ENCODE measurements around the gene MAMLD1.
A peak's percentile ranks its signal among the peaks of the same experiment; 100 is the strongest.

MAMLD1 gene

GRCh38 chrX:150460781-150461180 is 97.7 kb downstream of the MAMLD1 start:
- DNase-seq: no peak

- no peak for DNase-seq
These were observed 100.4 kb downstream of the MAMLD1 start for GRCh38 chrX:150463566-150463965.

GRCh38 chrX:150464001-150464400 is 100.9 kb downstream of the MAMLD1 start:
- no peak for DNase-seq

- DNase-seq: no peak
These were observed 102.2 kb downstream of the MAMLD1 start for GRCh38 chrX:150465326-150465725.

- DNase-seq: no peak
These were observed 103.0 kb downstream of the MAMLD1 start for GRCh38 chrX:150465881-150466775.

- DNase-seq: no peak
These were observed 109.2 kb downstream of the MAMLD1 start for GRCh38 chrX:150472306-150472705.

GRCh38 chrX:150473371-150473770 is 110.3 kb downstream of the MAMLD1 start:
- no peak for DNase-seq

- DNase-seq: no peak
These were observed 112.3 kb downstream of the MAMLD1 start for GRCh38 chrX:150475461-150475860.

- DNase-seq: no peak
These were observed 113.1 kb downstream of the MAMLD1 start for GRCh38 chrX:150476164-150476699.

- DNase-seq: no peak
These were observed 114.3 kb downstream of the MAMLD1 start for GRCh38 chrX:150477371-150477770.

GRCh38 chrX:150478496-150479492 is 115.7 kb downstream of the MAMLD1 start:
- peak in 1 of 2 donors; percentile 53 for DNase-seq

- peak in 1 of 2 donors; percentile 3 for DNase-seq
These were observed 119.6 kb downstream of the MAMLD1 start for GRCh38 chrX:150482537-150483206.

GRCh38 chrX:150483356-150483985 is 120.4 kb downstream of the MAMLD1 start:
- no peak for DNase-seq

GRCh38 chrX:150486011-150486410 is 122.9 kb downstream of the MAMLD1 start:
- DNase-seq: peak; percentile 39 to 58

- no peak for DNase-seq
These were observed 124.4 kb downstream of the MAMLD1 start for GRCh38 chrX:150487369-150488094.

GRCh38 chrX:150489359-150490015 is 126.4 kb downstream of the MAMLD1 start:
- no peak for DNase-seq

GRCh38 chrX:150495496-150495895 is 132.4 kb downstream of the MAMLD1 start:
- no peak for DNase-seq

- DNase-seq: no peak
These were observed 136.1 kb downstream of the MAMLD1 start for GRCh38 chrX:150499240-150499639.

GRCh38 chrX:150502091-150502490 is 139.0 kb downstream of the MAMLD1 start:
- no peak for DNase-seq

GRCh38 chrX:150502979-150503897 is 140.1 kb downstream of the MAMLD1 start:
- no peak for DNase-seq
